Measurements from ENCODE around the gene CORO6.
"Not testable (repeated sequence)": the region's sequence is repeated elsewhere in the genome, so short reads cannot be mapped to it uniquely, and the experiment has no call there.

The CORO6 gene

GRCh38 chr17:29622337-29623282 is at the start of gene CORO6:
Gene CORO6, minus strand, starts transcription at chr17:29622912. Its CDS starts 1,491 bp downstream, at chr17:29621421.
- peak in 1 of 2 donors; percentile 76 for DNase-seq

GRCh38 chr17:29671661-29672060 is 48.9 kb upstream of the CORO6 start:
- no peak for DNase-seq

GRCh38 chr17:29669266-29669665 is 46.6 kb upstream of the CORO6 start:
- DNase-seq = no peak

GRCh38 chr17:29667969-29668368 is 45.3 kb upstream of the CORO6 start:
- no peak for DNase-seq

- no peak for DNase-seq
Observed at GRCh38 chr17:29665481-29665810, 42.7 kb upstream of the CORO6 start.

- DNase-seq = no peak
Observed at GRCh38 chr17:29664743-29665480, 42.2 kb upstream of the CORO6 start.

GRCh38 chr17:29663155-29663554 is 40.4 kb upstream of the CORO6 start:
- no peak for DNase-seq

- DNase-seq = no peak
Observed at GRCh38 chr17:29661213-29661612, 38.5 kb upstream of the CORO6 start.

GRCh38 chr17:29659155-29659554 is 36.4 kb upstream of the CORO6 start:
- DNase-seq = no peak

- DNase-seq = no peak
Observed at GRCh38 chr17:29655323-29655722, 32.6 kb upstream of the CORO6 start.

GRCh38 chr17:29653995-29654714 is 31.4 kb upstream of the CORO6 start:
- no peak for DNase-seq

- DNase-seq = no peak
Observed at GRCh38 chr17:29652976-29653375, 30.3 kb upstream of the CORO6 start.

- not testable (repeated sequence) for DNase-seq
Observed at GRCh38 chr17:29651913-29652312, 29.2 kb upstream of the CORO6 start.

GRCh38 chr17:29650396-29650795 is 27.7 kb upstream of the CORO6 start:
- DNase-seq = no peak

GRCh38 chr17:29649359-29649758 is 26.6 kb upstream of the CORO6 start:
- no peak for DNase-seq

- DNase-seq = no peak
Observed at GRCh38 chr17:29648005-29648404, 25.3 kb upstream of the CORO6 start.

GRCh38 chr17:29645515-29646051 is 22.9 kb upstream of the CORO6 start:
- DNase-seq = no peak

- DNase-seq = no peak
Observed at GRCh38 chr17:29643817-29644160, 21.1 kb upstream of the CORO6 start.

- no peak for DNase-seq
Observed at GRCh38 chr17:29642171-29642611, 19.5 kb upstream of the CORO6 start.

GRCh38 chr17:29640981-29641642 is 18.4 kb upstream of the CORO6 start:
- DNase-seq = no peak

- no peak for DNase-seq
Observed at GRCh38 chr17:29640413-29640812, 17.7 kb upstream of the CORO6 start.

GRCh38 chr17:29633886-29634285 is 11.2 kb upstream of the CORO6 start:
- no peak for DNase-seq

Measured in stimulated activated CD4-positive, alpha-beta T cell treated with anti-CD3 and anti-CD28 coated beads, Interleukin-2, amount 100 ng/mL, for 48 hours (primary cell).